Mammary epithelial cell (primary cell): ENCODE results near the gene NLRC5.

Experiments
- EZH2 ChIP-seq: IDR thresholded peaks from 2 replicates; pipeline ENCODE4 v1.6.1; 2012; ENCODE audit warnings: low read length, inconsistent platforms, borderline replicate concordance
- TF ChIP-seq, protein P1 (sequence below), 2 donors: IDR thresholded peaks in 1 of 2; conservative IDR thresholded peaks in 1 of 2; 2 replicates each; pipeline ENCODE4 v1.5.1; 2011 to 2012; ENCODE audit warnings: inconsistent platforms in 2 of 2, low read length in 2 of 2, mild to moderate bottlenecking in 2 of 2, control low read depth in 1 of 2, low read depth in 1 of 2; ENCODE audit not compliant: insufficient read depth in 1 of 2; ENCODE audit errors: extremely low read depth in 1 of 2

DNA sequence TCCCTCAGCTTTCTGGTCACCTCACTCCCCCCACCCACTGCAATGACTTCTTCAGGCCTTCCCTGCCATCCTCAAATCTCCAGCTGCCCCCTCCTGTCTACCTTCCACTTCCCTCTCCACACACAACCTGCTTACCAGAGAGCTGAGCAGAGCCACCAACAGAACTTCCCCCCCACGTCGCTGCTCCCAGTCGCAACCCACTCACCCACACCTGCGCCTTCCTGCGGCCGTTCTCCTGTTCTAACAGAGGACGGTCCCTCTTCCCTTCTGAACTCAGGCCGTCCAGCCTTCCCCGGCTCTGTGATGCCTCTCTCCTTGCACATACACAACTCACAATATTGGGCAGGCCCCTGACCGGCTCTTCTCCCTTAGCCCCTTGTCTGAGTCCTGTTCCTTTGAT, 13.6 kb upstream of the NLRC5 start:
- TF ChIP-seq, protein P1, sequence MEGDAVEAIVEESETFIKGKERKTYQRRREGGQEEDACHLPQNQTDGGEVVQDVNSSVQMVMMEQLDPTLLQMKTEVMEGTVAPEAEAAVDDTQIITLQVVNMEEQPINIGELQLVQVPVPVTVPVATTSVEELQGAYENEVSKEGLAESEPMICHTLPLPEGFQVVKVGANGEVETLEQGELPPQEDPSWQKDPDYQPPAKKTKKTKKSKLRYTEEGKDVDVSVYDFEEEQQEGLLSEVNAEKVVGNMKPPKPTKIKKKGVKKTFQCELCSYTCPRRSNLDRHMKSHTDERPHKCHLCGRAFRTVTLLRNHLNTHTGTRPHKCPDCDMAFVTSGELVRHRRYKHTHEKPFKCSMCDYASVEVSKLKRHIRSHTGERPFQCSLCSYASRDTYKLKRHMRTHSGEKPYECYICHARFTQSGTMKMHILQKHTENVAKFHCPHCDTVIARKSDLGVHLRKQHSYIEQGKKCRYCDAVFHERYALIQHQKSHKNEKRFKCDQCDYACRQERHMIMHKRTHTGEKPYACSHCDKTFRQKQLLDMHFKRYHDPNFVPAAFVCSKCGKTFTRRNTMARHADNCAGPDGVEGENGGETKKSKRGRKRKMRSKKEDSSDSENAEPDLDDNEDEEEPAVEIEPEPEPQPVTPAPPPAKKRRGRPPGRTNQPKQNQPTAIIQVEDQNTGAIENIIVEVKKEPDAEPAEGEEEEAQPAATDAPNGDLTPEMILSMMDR (conservative IDR thresholded peaks at IDR 0.05 in 1 of 2, IDR thresholded peaks at IDR 0.05 in 1 of 2; ENCODE audit: extremely low read depth in 1 of 2, insufficient read depth in 1 of 2, low read depth in 1 of 2, low read length in 2 of 2) = no peak
- TF ChIP-seq EZH2 = no peak
